Activated naive CD8-positive, alpha-beta T cell treated with anti-CD3 and anti-CD28 coated beads, Interleukin-2, amount 10 ng/mL, durations not matched to agents 7 days and 5 days (primary cell): ENCODE data around the gene SLU7. TPM values are rescaled to one million over a fixed set of nuclear protein-coding genes. Genes with fewer than 3 reads are reported as not detected.

ENCODE experiments used
- ATAC-seq: fragments of 150-1000 bp; cut with Tn5 transposase; one replicate; pipeline ENCODE4 v1.10.0; 2021; ENCODE audit warnings: low read depth, moderate library complexity
- POLR2A ChIA-PET: fragments of 350-600 bp; sonication (Branson Sonifier 250); formaldehyde crosslinking; loops from one replicate; lab custom pipeline; 2021; ENCODE audit warnings: antibody characterized with exemption; lab: Charles Lee
- DNase-seq: peaks from one replicate; pipeline ENCODE4 v3.0.0; 2021
- H3K27ac Mint-ChIP-seq: one replicate; pipeline ENCODE4 v1.8.0; 2022; ENCODE audit warnings: mild to moderate bottlenecking, mixed read lengths
- H3K27me3 Mint-ChIP-seq: one replicate; pipeline ENCODE4 v1.8.0; 2022; ENCODE audit warnings: mild to moderate bottlenecking, moderate library complexity, mixed read lengths
- H3K36me3 Mint-ChIP-seq: one replicate; pipeline ENCODE4 v1.8.0; 2021; ENCODE audit warnings: mild to moderate bottlenecking, mixed read lengths
- H3K4me1 Mint-ChIP-seq: one replicate; pipeline ENCODE4 v1.8.0; 2021; ENCODE audit warnings: mixed read lengths
- H3K4me3 Mint-ChIP-seq: one replicate; pipeline ENCODE4 v1.8.0; 2022; ENCODE audit warnings: mild to moderate bottlenecking, moderate library complexity, mixed read lengths
- H3K9me3 Mint-ChIP-seq: one replicate; pipeline ENCODE4 v1.8.0; 2021; ENCODE audit warnings: mixed read lengths
- total RNA-seq, 2 experiments: library from RNA; stranded (reverse); gene quantifications; one replicate each; pipeline ENCODE4 v1.2.3, GENCODE V29; 2021

Gene SLU7
- 10 to 100 TPM; 62.3 to 66.6 TPM for total RNA-seq

- peak; percentile 90 for DNase-seq
- Mint-ChIP-seq H3K27me3 (no peaks in the 10 kb centered on the region), H3K4me1 (peaks cover 42% of the 10 kb centered on the region), H3K4me3 (peak within 1 kb of the TSS; percentile 97), H3K9me3 (no peaks in the 10 kb centered on the region), H3K36me3 (peaks cover 15% of the 10 kb centered on the region), H3K27ac (peak within 1 kb of the TSS; percentile 95)
- POLR2A ChIA-PET, result interaction anchor here (0.5 to 2.1 kb wide), 14 partner anchors 9 to 1211 kb away, joined by 3 to 12 read pairs (median 4); partner anchors contain the start of genes FAM200C and PWWP2A
- ATAC-seq, result peak; percentile 87
Observed at GRCh38 chr5:160418561-160419457, at the start of gene SLU7. Gene SLU7, minus strand, starts transcription at chr5:160419081. Its CDS starts 3,787 bp downstream, at chr5:160415294.

- no peak for ATAC-seq
- Mint-ChIP-seq H3K9me3 (no peaks in the 10 kb centered on the region), H3K4me1 (peaks cover 60% of the 10 kb centered on the region), H3K4me3 (peak overlapping the region; percentile 93), H3K27ac (peak overlapping the region; percentile 94), H3K36me3 (peaks cover 10% of the 10 kb centered on the region), H3K27me3 (no peaks in the 10 kb centered on the region)
- no peak for DNase-seq
- POLR2A ChIA-PET, result interaction anchor here (0.6 to 1.8 kb wide), 5 partner anchors 15 to 64 kb away, joined by 3 to 12 read pairs (median 3); partner anchors contain the start of gene SLU7
Observed at GRCh38 chr5:160468363-160468975, 49.6 kb upstream of the SLU7 start.

DNA sequence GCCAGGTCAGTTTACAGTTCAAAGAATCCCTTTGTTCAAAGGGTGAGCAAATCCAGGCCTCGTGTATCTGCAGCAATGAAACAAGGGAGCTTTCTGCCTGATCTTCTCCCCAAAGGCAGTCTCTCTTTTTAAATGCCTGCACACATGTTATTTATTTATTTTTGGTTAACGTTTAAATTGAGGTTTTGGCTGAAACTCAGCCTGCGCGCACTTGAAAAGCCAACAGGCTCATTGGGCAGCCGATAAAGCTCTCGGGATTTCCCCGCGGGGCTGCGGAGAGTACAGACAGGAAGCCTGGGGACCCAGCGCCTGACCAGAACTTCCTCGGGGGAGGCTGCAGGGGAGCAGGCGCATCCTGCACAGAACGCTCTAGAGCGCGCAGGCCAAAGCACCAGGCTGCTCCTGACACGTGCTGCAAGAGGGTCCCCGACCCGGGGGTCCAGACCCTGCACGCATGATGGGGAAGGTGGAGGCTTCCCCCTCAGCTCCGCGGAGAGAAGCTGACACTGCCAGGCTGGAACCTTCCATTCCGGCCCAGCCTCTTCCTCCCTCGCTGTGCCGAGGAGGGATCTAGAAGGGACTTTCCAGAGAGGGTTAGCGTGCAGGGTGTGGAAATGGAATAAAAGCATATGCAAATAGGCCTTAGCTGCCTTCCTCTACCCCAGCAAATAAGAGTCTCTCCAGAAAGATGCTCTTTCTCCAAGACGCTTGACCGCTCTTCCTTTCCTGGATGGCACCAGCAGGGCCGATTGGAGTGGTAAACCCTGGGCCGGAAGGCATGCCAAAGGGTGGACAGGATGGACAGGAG is 48.9 kb upstream of the SLU7 start:
- Mint-ChIP-seq H3K27ac (peak overlapping the region; percentile 94), H3K36me3 (peaks cover 8% of the 10 kb centered on the region), H3K4me1 (peaks cover 58% of the 10 kb centered on the region), H3K27me3 (no peaks in the 10 kb centered on the region), H3K9me3 (no peaks in the 10 kb centered on the region), H3K4me3 (peak overlapping the region; percentile 93)
- peak; percentile 81 for DNase-seq
- POLR2A ChIA-PET, result interaction anchor here (0.6 to 2.0 kb wide), 8 partner anchors 16 to 63 kb away, joined by 3 to 15 read pairs (median 4); partner anchors contain the start of genes PTTG1 and SLU7
- peak; percentile 90 for ATAC-seq

DNA sequence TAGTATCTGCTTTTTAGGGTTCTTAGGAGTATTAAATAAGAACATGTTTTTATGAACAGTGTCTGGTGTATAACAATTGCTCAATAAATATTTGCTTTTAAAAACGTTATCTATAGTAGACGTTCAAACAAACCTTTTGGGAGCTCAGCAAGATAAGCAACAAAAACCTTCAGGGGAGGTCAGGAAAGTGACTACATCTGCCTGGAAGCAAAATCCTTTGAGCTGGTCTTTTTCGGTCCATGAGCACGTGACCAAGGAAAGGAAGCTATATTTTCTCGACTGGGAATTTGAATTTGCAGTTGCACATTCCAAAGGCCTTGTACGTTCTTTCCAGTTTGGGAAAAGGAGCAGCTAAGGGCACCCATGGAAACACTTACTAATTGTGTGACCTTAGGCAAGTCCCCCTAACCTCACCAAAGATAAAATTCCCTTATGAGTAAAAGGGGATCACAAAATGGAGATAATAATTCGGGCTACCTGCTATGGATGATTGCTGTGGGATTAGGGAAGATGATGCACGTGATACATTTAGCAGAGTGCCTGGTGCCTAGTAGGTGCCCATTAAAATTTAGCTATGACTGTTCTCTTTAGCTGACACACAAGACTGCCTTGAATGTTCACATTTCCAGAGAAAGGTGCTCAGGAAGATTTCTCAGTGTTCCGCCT is 48.1 kb upstream of the SLU7 start:
- H3K4me3 Mint-ChIP-seq, result peak overlapping the region; percentile 93
- H3K27ac Mint-ChIP-seq, result peak overlapping the region; percentile 94
- POLR2A ChIA-PET, result interaction anchor here (0.7 to 2.0 kb wide), 5 partner anchors 25 to 48 kb away, joined by 3 to 15 read pairs (median 6); partner anchors contain the start of genes PTTG1 and SLU7
- peaks cover 56% of the 10 kb centered on the region for H3K4me1 Mint-ChIP-seq
- no peaks in the 10 kb centered on the region for H3K9me3 Mint-ChIP-seq
- no peaks in the 10 kb centered on the region for H3K27me3 Mint-ChIP-seq
- DNase-seq, result no peak
- H3K36me3 Mint-ChIP-seq, result peaks cover 4% of the 10 kb centered on the region
- ATAC-seq, result no peak

DNA sequence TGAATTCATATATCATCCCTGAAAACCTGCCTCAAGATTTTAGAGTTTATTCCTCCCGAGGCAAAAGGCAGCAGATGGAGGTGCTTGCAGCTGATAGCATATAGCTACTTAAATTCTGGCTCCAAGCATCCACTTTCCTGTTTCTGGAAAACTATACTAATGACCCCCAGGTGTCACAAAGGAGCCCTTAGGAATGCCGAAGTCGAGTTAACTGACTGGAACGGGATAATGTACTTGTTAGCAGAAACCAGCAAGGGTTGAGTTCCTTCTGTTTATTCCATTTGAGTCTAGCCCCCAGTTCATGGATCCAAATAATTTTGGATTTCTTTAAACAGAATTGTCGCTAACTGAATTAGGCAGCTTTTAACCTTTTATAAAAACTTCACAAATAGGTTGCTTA is 47.2 kb upstream of the SLU7 start:
- Mint-ChIP-seq H3K36me3 (peaks cover 2% of the 10 kb centered on the region), H3K27me3 (no peaks in the 10 kb centered on the region), H3K27ac (no peak overlapping the region), H3K9me3 (no peaks in the 10 kb centered on the region), H3K4me1 (peaks cover 48% of the 10 kb centered on the region), H3K4me3 (no peak overlapping the region)
- DNase-seq (no peak), ATAC-seq (no peak)
- POLR2A ChIA-PET, result interaction anchor here (2.0 kb wide), 1 partner anchor 41 kb away, joined by 15 read pairs; no protein-coding TSS in a partner anchor

GRCh38 chr5:160464466-160464797 is 45.6 kb upstream of the SLU7 start:
- POLR2A ChIA-PET, result no interaction called here
- Mint-ChIP-seq H3K27me3 (no peaks in the 10 kb centered on the region), H3K4me3 (no peak overlapping the region), H3K27ac (no peak overlapping the region), H3K36me3 (no peaks in the 10 kb centered on the region), H3K4me1 (peaks cover 34% of the 10 kb centered on the region), H3K9me3 (no peaks in the 10 kb centered on the region)
- ATAC-seq (no peak), DNase-seq (no peak)

- Mint-ChIP-seq H3K4me1 (peaks cover 32% of the 10 kb centered on the region), H3K27me3 (no peaks in the 10 kb centered on the region), H3K9me3 (no peaks in the 10 kb centered on the region), H3K27ac (no peak overlapping the region), H3K4me3 (no peak overlapping the region), H3K36me3 (no peaks in the 10 kb centered on the region)
- ATAC-seq, result no peak
- no peak for DNase-seq
- POLR2A ChIA-PET, result no interaction called here
Observed at GRCh38 chr5:160463740-160464465, 45.0 kb upstream of the SLU7 start.

GRCh38 chr5:160463227-160463626 is 44.3 kb upstream of the SLU7 start:
- Mint-ChIP-seq H3K36me3 (no peaks in the 10 kb centered on the region), H3K27ac (no peak overlapping the region), H3K4me3 (no peak overlapping the region), H3K27me3 (no peaks in the 10 kb centered on the region), H3K9me3 (no peaks in the 10 kb centered on the region), H3K4me1 (peaks cover 27% of the 10 kb centered on the region)
- POLR2A ChIA-PET, result no interaction called here
- DNase-seq (no peak), ATAC-seq (no peak)

- no peak for ATAC-seq
- Mint-ChIP-seq H3K36me3 (no peaks in the 10 kb centered on the region), H3K27ac (no peak overlapping the region), H3K4me3 (no peak overlapping the region), H3K9me3 (no peaks in the 10 kb centered on the region), H3K4me1 (peaks cover 20% of the 10 kb centered on the region), H3K27me3 (no peaks in the 10 kb centered on the region)
- no peak for DNase-seq
- POLR2A ChIA-PET, result interaction anchor here (0.7 kb wide), 1 partner anchor 1944 kb away, joined by 4 read pairs; no protein-coding TSS in a partner anchor
Observed at GRCh38 chr5:160462167-160462566, 43.3 kb upstream of the SLU7 start.

DNA sequence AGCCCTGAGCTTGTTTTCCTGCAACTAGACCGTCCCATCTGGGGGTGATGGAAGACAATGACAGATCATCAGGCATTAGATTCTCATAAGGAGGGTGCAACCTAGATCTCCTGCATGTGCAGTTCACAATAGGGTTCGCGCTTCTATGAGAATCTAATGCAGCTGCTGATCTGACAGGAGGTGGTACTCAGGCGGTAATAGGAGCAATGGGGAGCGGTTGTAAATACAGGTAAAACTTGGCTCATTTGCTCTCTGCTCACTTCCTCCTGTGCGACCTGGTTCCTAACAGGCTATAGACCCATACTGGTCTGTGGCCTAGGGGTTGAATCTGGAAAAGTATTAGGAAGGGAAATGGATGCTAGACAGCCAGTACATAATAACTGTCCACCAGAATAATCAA is 42.5 kb upstream of the SLU7 start:
- no peak for ATAC-seq
- Mint-ChIP-seq H3K36me3 (no peaks in the 10 kb centered on the region), H3K27ac (no peak overlapping the region), H3K9me3 (no peaks in the 10 kb centered on the region), H3K4me1 (peaks cover 13% of the 10 kb centered on the region), H3K27me3 (no peaks in the 10 kb centered on the region), H3K4me3 (no peak overlapping the region)
- DNase-seq, result no peak
- POLR2A ChIA-PET, result no interaction called here

GRCh38 chr5:160460377-160461049 is 41.6 kb upstream of the SLU7 start:
- H3K4me1 Mint-ChIP-seq, result peaks cover 13% of the 10 kb centered on the region
- POLR2A ChIA-PET, result no interaction called here
- DNase-seq, result no peak

More at GRCh38 chr5:160460377-160461049, 41.6 kb upstream of the SLU7 start:
- no peaks in the 10 kb centered on the region for H3K36me3 Mint-ChIP-seq
- no peaks in the 10 kb centered on the region for H3K9me3 Mint-ChIP-seq
- no peak overlapping the region for H3K4me3 Mint-ChIP-seq
- H3K27me3 Mint-ChIP-seq, result no peaks in the 10 kb centered on the region
- no peak overlapping the region for H3K27ac Mint-ChIP-seq
- no peak for ATAC-seq
